Esophagus mucosa (tissue), 1 donor: ENCODE measurements around the gene DKKL1. TPM values are rescaled to one million over a fixed set of nuclear protein-coding genes. Genes with fewer than 3 reads are reported as not detected.

Experiments used
- ATAC-seq: fragments of 200-7000 bp; cut with Tn5 transposase; one replicate; pipeline ENCODE4 v1.9.1; 2020
- total RNA-seq: library from RNA; stranded (reverse); gene quantifications from one replicate; pipeline ENCODE4 v1.2.4, GENCODE V29; 2023
- donor health status: DM: yes; HTN: yes; CAD: no.

DKKL1 gene
- total RNA-seq, 1 donor from 2014 or later = 0.24 TPM

- ATAC-seq = no peak
Measured at GRCh38 chr19:49396738-49397505, 33.2 kb downstream of the DKKL1 start.

- ATAC-seq = no peak
Measured at GRCh38 chr19:49398001-49398615, 34.4 kb downstream of the DKKL1 start.

- ATAC-seq = no peak
Measured at GRCh38 chr19:49398931-49399330, 35.3 kb downstream of the DKKL1 start.

- no peak for ATAC-seq
Measured at GRCh38 chr19:49400029-49400428, 36.4 kb downstream of the DKKL1 start.

GRCh38 chr19:49403404-49404187, 39.9 kb downstream of the DKKL1 start:
- ATAC-seq = no peak

- ATAC-seq = no peak
Measured at GRCh38 chr19:49407079-49407478, 43.4 kb downstream of the DKKL1 start.

GRCh38 chr19:49407482-49408015, 43.9 kb downstream of the DKKL1 start:
- no peak for ATAC-seq

GRCh38 chr19:49408816-49409440, 45.3 kb downstream of the DKKL1 start:
- no peak for ATAC-seq

- no peak for ATAC-seq
Measured at GRCh38 chr19:49409441-49410029, 45.9 kb downstream of the DKKL1 start.

- ATAC-seq = no peak
Measured at GRCh38 chr19:49411681-49412326, 48.1 kb downstream of the DKKL1 start.

GRCh38 chr19:49413348-49413747, 49.7 kb downstream of the DKKL1 start:
- ATAC-seq = no peak

GRCh38 chr19:49414256-49414655, 50.6 kb downstream of the DKKL1 start:
- no peak for ATAC-seq

- no peak for ATAC-seq
Measured at GRCh38 chr19:49415102-49415809, 51.6 kb downstream of the DKKL1 start.

GRCh38 chr19:49415810-49416200, 52.1 kb downstream of the DKKL1 start:
- ATAC-seq = no peak

- ATAC-seq = no peak
Measured at GRCh38 chr19:49417088-49417487, 53.4 kb downstream of the DKKL1 start.

GRCh38 chr19:49418511-49418910, 54.8 kb downstream of the DKKL1 start:
- no peak for ATAC-seq

- no peak for ATAC-seq
Measured at GRCh38 chr19:49419173-49419572, 55.5 kb downstream of the DKKL1 start.

GRCh38 chr19:49420227-49420626, 56.5 kb downstream of the DKKL1 start:
- ATAC-seq = no peak

GRCh38 chr19:49421039-49421877, 57.6 kb downstream of the DKKL1 start:
- peak; percentile 50 for ATAC-seq

GRCh38 chr19:49421878-49422202, 58.2 kb downstream of the DKKL1 start:
- no peak for ATAC-seq
